A549 treated with RU486 at 1 μM for 4 hours (cell line): ENCODE data around the gene NACC1. TPM values are rescaled to one million over a fixed set of nuclear protein-coding genes. Genes with fewer than 3 reads are reported as not detected.

Experiments
- total RNA-seq: library from RNA; stranded (reverse); fragments of 200-300 nt; extraction: Qiagen RNA extraction; gene quantifications from 5 replicates; pipeline ENCODE4 v1.2.3, GENCODE V29; 2022; ENCODE audit warnings: low read depth

Gene NACC1
- total RNA-seq = 26.1 to 47.1 TPM (median 39.3 TPM) in 5 replicates

DNA sequence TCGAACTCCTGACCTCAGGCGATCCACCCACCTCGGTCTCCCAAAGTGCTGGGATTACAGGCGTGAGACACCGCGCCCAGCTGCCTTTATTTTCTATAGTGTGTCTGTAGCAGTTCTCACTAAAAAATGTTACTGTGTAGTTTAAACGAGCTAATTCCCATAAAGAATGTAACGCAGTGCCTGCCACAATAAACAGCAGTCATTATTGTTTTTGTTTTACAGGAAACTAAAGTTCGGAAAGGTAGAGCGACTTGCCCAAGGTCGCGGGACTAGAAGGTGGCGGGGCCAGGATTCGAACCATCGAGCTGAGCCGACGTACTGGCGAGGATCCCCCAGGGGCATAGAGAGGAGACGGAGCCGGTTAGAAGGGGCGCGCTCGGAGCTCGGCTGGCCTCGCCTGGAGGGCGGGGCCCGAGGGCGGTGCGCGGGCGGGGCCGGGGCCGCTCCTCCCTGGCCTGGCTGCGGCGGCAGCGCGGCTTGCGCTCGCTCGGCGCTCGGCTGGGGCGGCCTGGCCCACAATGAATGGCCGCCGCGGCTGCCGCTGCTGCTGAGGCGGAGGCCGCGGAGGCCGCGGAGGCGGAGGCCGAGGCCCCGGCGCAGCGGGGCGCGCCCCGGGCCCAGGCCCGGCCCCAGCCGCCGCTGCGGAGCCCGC, at the start of gene NACC1:
NACC1 (plus strand) TSS at position 493 of the 652 bp plus-strand sequence. CDS start 16,944 bp downstream, outside the sequence.

DNA sequence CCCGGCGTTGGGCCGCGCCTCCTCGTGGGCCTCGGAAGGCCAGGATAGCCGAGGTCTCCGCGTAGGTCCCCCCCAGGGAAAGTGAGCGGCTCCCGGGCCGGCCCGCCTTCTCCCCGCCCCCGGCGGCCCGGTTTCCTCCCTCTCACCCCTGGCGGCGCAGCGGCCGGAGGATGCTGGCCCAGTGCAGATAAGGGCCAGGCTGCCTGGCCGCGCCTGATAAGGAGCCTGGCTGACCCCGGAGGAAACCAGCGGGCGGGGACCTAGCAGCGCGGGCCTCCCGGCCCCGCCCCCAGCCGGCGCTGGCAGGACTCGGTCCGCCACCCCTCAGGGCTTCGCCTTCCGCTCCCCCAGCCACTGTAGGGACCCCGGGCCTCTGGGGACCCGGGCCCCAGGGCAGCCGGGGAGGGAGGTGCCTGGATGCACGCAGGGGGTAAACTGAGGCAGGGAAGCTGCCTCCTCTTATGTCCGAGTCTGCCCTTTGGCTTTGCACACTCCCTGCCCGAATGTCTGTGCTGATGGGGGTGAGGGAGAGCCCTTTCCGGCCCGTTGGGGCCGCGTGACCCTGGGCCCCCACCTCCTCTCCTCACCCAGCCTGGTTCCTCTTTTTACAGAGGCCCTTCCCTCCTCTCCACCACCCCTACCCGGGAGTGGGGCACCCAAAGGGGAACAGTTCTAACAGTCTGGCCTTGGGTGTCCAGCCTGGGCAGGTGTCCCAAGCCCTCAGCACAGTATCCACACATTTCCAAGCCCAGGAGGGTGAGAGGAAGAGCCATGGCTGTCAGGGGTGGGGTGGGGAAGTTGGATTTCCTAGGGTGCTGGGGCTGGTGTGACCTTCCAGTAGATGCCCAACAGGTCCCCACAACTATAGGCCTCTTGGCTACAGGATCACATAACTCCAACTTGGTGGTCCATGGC, 15.1 kb upstream of the NACC1 start, which contains the start of gene LYL1:
LYL1 (minus strand) TSS at position 193 of the 915 bp plus-strand sequence. CDS start 1,687 bp downstream, outside the sequence.

DNA sequence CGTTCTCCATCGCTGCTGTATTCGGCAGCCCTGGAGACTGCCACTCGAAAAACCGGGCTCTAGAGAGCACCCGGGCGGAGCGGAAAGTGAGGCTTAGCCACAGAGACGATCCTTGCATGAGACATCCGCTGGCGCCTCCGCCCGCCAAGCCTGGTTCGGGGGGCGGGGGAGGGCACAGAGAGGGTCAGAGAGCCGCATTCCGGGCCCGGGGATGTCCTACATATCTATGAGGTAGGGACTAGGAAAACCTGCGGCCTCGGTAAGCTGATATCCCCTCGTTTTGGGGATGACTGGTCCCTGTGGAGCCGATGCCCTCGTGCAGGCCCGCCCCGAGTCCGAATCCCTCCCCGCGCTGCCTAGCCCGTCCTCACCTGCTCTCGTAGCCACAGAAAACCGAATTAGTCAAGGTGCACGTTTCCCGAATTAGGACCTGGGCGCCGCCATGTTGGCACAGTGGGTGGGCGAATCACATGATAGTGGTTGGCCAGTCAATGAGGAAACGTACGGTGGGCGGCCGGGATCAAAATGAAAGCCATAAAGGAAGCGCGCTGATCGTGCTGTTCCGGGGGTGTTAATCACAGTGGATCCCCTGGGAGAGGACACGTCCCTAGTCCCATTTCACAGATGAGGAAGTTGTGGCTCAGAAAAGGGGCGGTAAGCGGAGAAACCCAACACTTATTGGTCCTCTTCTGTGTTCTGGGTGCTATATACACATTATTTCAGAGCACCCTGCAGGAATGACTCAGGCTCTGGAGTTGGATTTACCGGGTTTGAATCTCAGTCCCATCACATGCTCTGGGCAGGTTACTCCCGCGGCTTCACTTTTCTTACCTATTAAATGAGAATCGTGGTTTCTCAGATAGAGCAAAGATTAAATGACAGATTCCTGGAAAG, 1.5 kb upstream of the NACC1 start, which contains the start of gene TRMT1:
TRMT1 (minus strand) TSS at position 459 of the 894 bp plus-strand sequence; CDS start at position 118, 341 bp downstream.

DNA sequence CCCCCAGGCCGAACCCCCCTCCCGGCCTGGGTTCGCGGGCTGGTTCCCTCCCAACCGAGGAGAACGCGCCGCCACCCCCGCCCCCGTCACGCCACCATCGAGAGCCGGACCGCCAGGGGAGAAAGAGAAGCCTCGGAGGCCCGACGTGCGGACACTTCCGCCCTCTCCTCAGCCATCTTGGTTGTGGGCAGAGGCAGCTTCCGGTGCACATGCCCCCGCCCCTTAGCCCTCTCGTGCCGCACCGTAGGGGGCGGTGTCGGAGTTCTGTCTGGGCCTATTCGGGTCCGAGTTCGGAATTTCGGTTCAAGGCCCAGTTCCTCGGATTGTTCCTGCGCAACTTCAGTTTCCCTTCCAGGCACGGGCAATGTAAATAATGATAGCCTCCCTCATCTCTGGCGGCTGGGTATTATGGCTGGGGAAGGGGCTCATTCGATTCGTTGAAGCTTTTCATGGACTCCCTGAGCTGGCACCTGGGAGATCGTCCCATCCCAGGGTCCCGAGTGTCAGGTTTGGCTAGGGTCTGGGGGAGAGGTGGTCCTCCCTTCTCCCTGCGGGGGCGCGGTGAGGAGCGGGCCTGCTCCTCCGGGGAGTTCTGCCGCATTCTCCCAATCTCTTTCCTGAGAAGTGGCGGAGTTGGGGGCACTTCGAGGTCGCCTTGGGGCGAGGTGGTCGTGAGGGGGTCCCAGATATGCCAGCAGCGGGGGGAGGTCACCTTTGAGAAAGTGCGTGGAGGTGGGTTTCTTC, 32.3 kb downstream of the NACC1 start, which contains the start of the genes IER2 and STX10:
IER2 (plus strand) TSS at position 225 of the 744 bp plus-strand sequence. CDS start 2,776 bp downstream, outside the sequence.
STX10 (minus strand) TSS at position 189 of the 744 bp plus-strand sequence. CDS start 202 bp downstream, outside the sequence.

Other genes with a start within 250 kb of the NACC1 start
- 25.6 to 33.3 TPM (median 31.1 TPM) in 5 replicates for gene DNASE2, start 236.8 kb upstream of the NACC1 start, total RNA-seq
- gene KLF1, start 231.1 kb upstream of the NACC1 start, total RNA-seq = not detected in 5 replicates
- 9.1 to 10.2 TPM (median 9.5 TPM) in 5 replicates for gene GCDH, start 227.1 kb upstream of the NACC1 start, total RNA-seq
- gene SYCE2, start 199.0 kb upstream of the NACC1 start, total RNA-seq = 0.33 to 0.79 TPM (median 0.42 TPM) in 5 replicates
- 65.9 to 84.1 TPM (median 74.6 TPM) in 5 replicates for gene FARSA, start 184.6 kb upstream of the NACC1 start, total RNA-seq
- 505 to 682 TPM (median 539 TPM) in 5 replicates for gene CALR, start 179.7 kb upstream of the NACC1 start, total RNA-seq
- gene RAD23A, start 172.4 kb upstream of the NACC1 start, total RNA-seq = 68.9 to 85.3 TPM (median 84.8 TPM) in 5 replicates
- gene GADD45GIP1, start 161.0 kb upstream of the NACC1 start, total RNA-seq = 33.1 to 59.6 TPM (median 54.1 TPM) in 5 replicates
- gene DAND5, start 148.7 kb upstream of the NACC1 start, total RNA-seq = not detected in 5 replicates
- gene NFIX, start 122.8 kb upstream of the NACC1 start, total RNA-seq = 3.3 to 5.4 TPM (median 3.8 TPM) in 5 replicates
- 0.50 to 1.0 TPM (median 0.71 TPM) in 5 replicates for gene LYL1, start 15.4 kb upstream of the NACC1 start, total RNA-seq
- gene TRMT1, start 1.5 kb upstream of the NACC1 start, total RNA-seq = 34.4 to 39.6 TPM (median 38.0 TPM) in 5 replicates
- gene STX10, start 32.1 kb downstream of the NACC1 start, total RNA-seq = 40.9 to 63.2 TPM (median 59.4 TPM) in 5 replicates
- 54.6 to 90.5 TPM (median 81.4 TPM) in 5 replicates for gene IER2, start 32.1 kb downstream of the NACC1 start, total RNA-seq